HuH-7.5 (cell line): ENCODE measurements around the gene ARL4A.
"Not testable (repeated sequence)": the region's sequence is repeated elsewhere in the genome, so short reads cannot be mapped to it uniquely, and the experiment has no call there.

Source experiments
- DNase-seq: peaks from one replicate; pipeline ENCODE4 v3.0.0; 2011; ENCODE audit warnings: low spot score

The ARL4A gene

GRCh38 chr7:12670000-12670729 lies 17.3 kb upstream of the ARL4A start:
- no peak for DNase-seq

GRCh38 chr7:12670743-12671520 lies 16.5 kb upstream of the ARL4A start:
- no peak for DNase-seq

- not testable (repeated sequence) for DNase-seq
Measured at GRCh38 chr7:12673436-12673835, 14.0 kb upstream of the ARL4A start.

GRCh38 chr7:12674053-12674452 lies 13.4 kb upstream of the ARL4A start:
- no peak for DNase-seq

GRCh38 chr7:12674861-12675260 lies 12.6 kb upstream of the ARL4A start:
- DNase-seq, result peak; percentile 69

GRCh38 chr7:12683678-12684585 lies 3.5 kb upstream of the ARL4A start:
- no peak for DNase-seq

GRCh38 chr7:12684733-12685132 lies 2.7 kb upstream of the ARL4A start:
- DNase-seq, result no peak

- DNase-seq, result peak; percentile 19
Measured at GRCh38 chr7:12685550-12685949, 1.9 kb upstream of the ARL4A start.

GRCh38 chr7:12686234-12686890 lies 1.1 kb upstream of the ARL4A start:
- peak; percentile 73 for DNase-seq

- peak; percentile 33 for DNase-seq
Measured at GRCh38 chr7:12687718-12688171, 312 bp downstream of the ARL4A start.

GRCh38 chr7:12688485-12689170 lies 1.2 kb downstream of the ARL4A start:
- not testable (repeated sequence) for DNase-seq

- no peak for DNase-seq
Measured at GRCh38 chr7:12689451-12689850, 2.0 kb downstream of the ARL4A start.

GRCh38 chr7:12690041-12690878 lies 2.8 kb downstream of the ARL4A start:
- no peak for DNase-seq

- DNase-seq, result not testable (repeated sequence)
Measured at GRCh38 chr7:12691388-12691787, 4.0 kb downstream of the ARL4A start.

- no peak for DNase-seq
Measured at GRCh38 chr7:12692035-12692434, 4.6 kb downstream of the ARL4A start.

- no peak for DNase-seq
Measured at GRCh38 chr7:12692479-12693259, 5.2 kb downstream of the ARL4A start.

GRCh38 chr7:12694817-12695216 lies 7.4 kb downstream of the ARL4A start:
- no peak for DNase-seq

- no peak for DNase-seq
Measured at GRCh38 chr7:12695965-12696364, 8.5 kb downstream of the ARL4A start.

- no peak for DNase-seq
Measured at GRCh38 chr7:12699299-12699698, 11.9 kb downstream of the ARL4A start.
